ENCODE results near the gene DNAH10.
"Not testable (repeated sequence)": the region's sequence is repeated elsewhere in the genome, so short reads cannot be mapped to it uniquely, and the experiment has no call there.

DNAH10 gene

DNA sequence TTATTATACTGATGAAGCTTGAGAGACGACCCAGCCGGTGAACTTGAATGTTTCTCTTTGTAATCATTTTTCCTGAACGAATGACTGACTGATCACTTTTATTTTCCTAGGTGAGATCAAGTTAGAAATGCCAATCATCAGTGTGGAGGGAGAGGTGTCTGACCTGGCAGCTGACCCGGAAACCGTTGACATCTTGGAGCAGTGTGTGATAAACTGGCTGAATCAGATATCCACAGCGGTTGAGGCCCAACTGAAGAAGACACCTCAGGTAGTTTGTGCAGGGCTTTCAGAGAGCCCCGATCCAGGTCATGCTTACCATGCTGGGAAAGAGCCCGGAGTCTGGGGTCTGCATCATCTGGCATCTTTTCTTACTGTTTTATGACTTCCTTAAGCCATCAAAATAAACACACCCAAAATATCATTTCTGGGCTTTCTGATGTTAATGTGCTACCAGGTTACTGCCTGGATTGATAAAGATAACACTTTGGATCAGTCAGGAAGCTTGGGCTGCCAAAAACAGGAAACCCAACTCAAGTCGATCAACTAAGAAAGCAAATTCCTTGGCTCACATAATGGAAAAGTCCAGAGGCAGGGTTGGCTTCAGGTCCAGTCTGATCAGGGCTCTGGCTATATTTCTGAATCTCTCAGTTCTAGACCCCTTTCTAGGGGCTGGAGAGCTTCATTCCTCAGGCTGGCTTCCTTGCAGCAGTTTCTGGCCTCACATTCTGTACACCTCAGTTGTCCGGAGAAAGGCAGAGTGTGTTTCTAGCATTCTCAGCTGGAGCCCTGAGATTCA lies 21.1 kb downstream of the DNAH10 start:
- Histone ChIP-seq H3K27me3 (ENCODE audit: insufficient read depth, low read length) (no peaks in the 10 kb centered on the region), H3K36me3 (ENCODE audit: insufficient read depth, low read length) (no peaks in the 10 kb centered on the region), H3K9me3 (ENCODE audit: low read length) (peaks cover 3% of the 10 kb centered on the region), H3K4me3 (ENCODE audit: low read length) (no peak overlapping the region), H2AFZ (ENCODE audit: low read depth, low read length) (no peak overlapping the region), H3K4me1 (ENCODE audit: insufficient read depth, low read length) (no peaks in the 10 kb centered on the region)

DNA sequence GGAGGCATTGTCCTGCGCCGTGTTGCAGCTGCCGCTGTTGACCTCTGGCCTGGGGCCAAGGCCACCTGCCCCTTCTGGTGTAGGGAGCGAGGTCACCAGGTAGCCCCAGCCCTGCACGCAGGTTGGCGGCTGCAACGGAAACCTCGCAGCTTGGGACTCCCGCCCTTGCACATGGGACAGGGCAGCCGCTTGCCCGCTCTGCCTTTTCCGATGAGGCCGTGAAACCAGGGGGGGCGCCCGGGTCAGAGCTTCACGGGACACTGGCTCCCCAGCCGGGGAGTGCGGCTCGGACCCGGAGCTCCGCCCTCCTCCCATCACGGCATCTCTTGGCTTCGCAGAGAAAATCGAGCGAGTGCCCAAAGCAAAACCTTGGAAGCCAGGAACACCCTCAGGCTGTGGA lies 25.4 kb downstream of the DNAH10 start:
- H3K9me3 ChIP-seq (ENCODE audit: low read length): peaks cover 3% of the 10 kb centered on the region
- no peaks in the 10 kb centered on the region for H3K36me3 ChIP-seq (ENCODE audit: insufficient read depth, low read length)
- H3K4me3 ChIP-seq (ENCODE audit: low read length): no peak overlapping the region
- H3K4me1 ChIP-seq (ENCODE audit: insufficient read depth, low read length): no peaks in the 10 kb centered on the region
- H2AFZ ChIP-seq (ENCODE audit: low read depth, low read length): no peak overlapping the region
- no peaks in the 10 kb centered on the region for H3K27me3 ChIP-seq (ENCODE audit: insufficient read depth, low read length)

DNA sequence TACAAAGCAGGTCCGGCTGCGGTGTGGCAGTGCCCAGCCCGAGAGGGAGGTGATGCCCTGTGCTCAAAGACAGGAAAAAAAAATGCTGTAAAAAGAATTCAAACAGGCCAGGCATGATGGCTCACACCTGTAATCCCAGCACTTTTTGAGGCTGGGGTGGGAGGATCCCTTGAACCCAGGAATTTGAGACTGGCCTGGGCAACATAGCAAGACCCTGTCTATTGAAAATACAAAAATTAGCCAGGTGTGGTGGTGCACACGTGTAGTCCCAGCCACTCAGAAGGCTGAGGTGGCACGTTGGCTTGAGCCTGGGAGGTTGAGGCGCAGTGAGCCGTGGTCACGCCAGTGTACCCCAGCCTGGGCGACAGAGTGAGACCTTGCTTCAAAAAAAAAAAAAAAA lies 26.4 kb downstream of the DNAH10 start:
- H3K9me3 ChIP-seq (ENCODE audit: low read length): peaks cover 3% of the 10 kb centered on the region
- no peak overlapping the region for H2AFZ ChIP-seq (ENCODE audit: low read depth, low read length)
- H3K4me1 ChIP-seq (ENCODE audit: insufficient read depth, low read length): no peaks in the 10 kb centered on the region
- no peaks in the 10 kb centered on the region for H3K27me3 ChIP-seq (ENCODE audit: insufficient read depth, low read length)
- no peaks in the 10 kb centered on the region for H3K36me3 ChIP-seq (ENCODE audit: insufficient read depth, low read length)
- H3K4me3 ChIP-seq (ENCODE audit: low read length): no peak overlapping the region

DNA sequence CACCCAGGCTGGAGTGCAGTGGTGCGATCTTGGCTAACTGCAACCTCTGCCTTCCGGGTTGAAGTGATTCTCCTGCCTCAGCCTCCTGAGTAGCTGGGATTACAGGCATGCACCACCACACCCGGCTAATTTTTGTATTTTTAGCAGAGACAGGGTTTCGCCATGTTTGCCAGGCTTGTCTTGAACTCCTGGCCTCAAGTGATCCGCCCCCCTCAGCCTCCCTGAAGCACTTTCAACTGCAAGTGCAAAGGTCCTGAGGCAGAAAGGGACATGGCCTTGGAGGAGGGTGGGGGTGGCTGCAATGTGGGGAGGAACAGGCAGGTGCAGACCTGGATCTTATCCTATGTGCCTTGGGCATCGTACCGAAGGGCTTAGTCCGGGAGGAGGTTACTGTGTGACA lies 27.3 kb downstream of the DNAH10 start:
- not testable (repeated sequence) for H3K9me3 ChIP-seq (ENCODE audit: low read length); H3K4me3 ChIP-seq (ENCODE audit: low read length); H3K27me3 ChIP-seq (ENCODE audit: insufficient read depth, low read length); H2AFZ ChIP-seq (ENCODE audit: low read depth, low read length); H3K36me3 ChIP-seq (ENCODE audit: insufficient read depth, low read length); H3K4me1 ChIP-seq (ENCODE audit: insufficient read depth, low read length)

DNA sequence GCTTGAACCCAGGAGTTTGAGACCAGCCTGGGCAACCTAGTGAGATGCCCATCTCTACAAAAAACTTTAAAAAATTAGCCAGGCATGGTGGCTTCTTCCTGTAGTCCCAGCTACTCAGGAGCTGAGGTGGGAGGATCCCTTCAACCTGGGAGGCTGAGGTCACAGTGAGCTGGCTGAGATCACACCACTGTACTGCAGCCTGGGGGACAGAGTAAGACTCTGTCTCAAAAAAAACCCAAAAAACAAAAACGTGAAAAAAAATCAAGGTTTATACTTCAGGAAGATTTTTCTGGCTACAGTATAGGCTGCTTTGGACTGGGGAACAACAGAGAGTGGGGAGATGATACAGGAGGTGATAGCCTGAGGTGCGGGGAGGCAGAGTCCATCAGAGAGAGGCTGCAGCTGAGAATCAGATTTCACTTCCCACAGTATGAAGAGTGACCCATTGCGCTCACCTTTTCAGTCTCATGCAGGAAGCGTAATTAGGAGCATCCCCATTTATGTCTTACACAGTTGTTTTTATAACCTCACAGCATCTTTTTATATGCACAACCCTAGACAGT lies 28.9 kb downstream of the DNAH10 start:
- Histone ChIP-seq H3K27me3 (ENCODE audit: insufficient read depth, low read length) (no peaks in the 10 kb centered on the region), H3K4me1 (ENCODE audit: insufficient read depth, low read length) (no peaks in the 10 kb centered on the region), H3K4me3 (ENCODE audit: low read length) (no peak overlapping the region), H3K9me3 (ENCODE audit: low read length) (no peaks in the 10 kb centered on the region), H3K36me3 (ENCODE audit: insufficient read depth, low read length) (no peaks in the 10 kb centered on the region), H2AFZ (ENCODE audit: low read depth, low read length) (no peak overlapping the region)

DNA sequence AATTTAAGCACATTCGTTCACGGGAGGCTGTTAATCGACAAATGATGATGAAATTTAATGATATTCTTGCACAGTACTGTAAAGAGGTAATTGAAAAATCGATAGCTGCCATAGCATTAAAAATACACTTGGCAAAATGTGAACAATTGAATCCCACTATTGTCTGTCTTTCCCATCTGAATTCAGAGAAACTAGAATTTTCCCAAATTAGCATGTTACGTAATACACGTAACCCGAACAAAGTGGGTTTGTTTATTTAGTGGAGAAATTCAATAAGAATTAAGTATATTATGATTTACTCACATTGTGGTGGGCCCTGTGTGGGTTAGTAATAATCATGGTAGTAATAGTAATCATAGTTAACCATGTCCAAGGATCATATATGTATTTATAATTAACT lies 31.9 kb downstream of the DNAH10 start:
- no peak overlapping the region for H3K4me3 ChIP-seq (ENCODE audit: low read length)
- H3K9me3 ChIP-seq (ENCODE audit: low read length): no peaks in the 10 kb centered on the region
- no peaks in the 10 kb centered on the region for H3K36me3 ChIP-seq (ENCODE audit: insufficient read depth, low read length)
- H3K27me3 ChIP-seq (ENCODE audit: insufficient read depth, low read length): no peaks in the 10 kb centered on the region
- H3K4me1 ChIP-seq (ENCODE audit: insufficient read depth, low read length): no peaks in the 10 kb centered on the region
- H2AFZ ChIP-seq (ENCODE audit: low read depth, low read length): no peak overlapping the region

DNA sequence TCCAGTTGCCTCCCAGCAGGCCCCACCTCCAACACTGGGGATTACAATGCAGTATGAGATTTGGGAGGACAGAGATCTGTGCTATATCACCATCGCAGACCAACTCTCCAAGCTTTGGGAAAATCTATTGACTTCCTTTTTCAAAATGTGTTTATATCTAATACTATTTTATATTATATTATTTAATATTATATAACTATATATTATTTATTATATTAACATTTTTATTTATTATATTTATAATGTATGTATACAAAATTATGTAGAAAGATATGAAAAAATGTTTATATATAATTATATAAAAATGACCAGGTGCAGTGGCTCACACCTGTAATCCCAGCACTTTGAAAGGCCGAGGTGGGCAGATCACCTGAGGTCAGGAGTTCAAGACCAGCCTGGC lies 36.4 kb downstream of the DNAH10 start:
- no peaks in the 10 kb centered on the region for H3K27me3 ChIP-seq (ENCODE audit: insufficient read depth, low read length)
- no peaks in the 10 kb centered on the region for H3K9me3 ChIP-seq (ENCODE audit: low read length)
- H3K4me3 ChIP-seq (ENCODE audit: low read length): no peak overlapping the region
- no peak overlapping the region for H2AFZ ChIP-seq (ENCODE audit: low read depth, low read length)
- H3K4me1 ChIP-seq (ENCODE audit: insufficient read depth, low read length): no peaks in the 10 kb centered on the region
- no peaks in the 10 kb centered on the region for H3K36me3 ChIP-seq (ENCODE audit: insufficient read depth, low read length)

DNA sequence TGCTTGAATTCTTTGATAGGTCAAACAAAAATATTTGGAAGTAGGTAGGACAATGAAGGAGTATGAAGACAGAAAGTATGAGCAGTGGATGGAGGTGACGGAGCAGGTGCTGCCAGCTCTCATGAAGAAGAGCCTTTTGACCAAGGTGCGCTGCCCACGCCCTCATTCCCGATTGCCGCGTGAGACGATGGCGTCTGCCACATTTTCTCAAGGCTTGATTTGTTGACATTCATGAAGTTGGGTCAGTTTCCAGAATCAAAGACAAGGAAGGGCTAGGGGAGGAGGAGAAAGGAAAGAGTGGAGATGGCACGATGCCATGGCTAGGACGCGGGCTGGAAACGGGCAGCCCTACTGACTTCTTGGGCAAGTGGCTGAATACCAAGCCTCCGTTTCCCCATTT lies 37.1 kb downstream of the DNAH10 start:
- Histone ChIP-seq H3K9me3 (ENCODE audit: low read length) (no peaks in the 10 kb centered on the region), H3K4me3 (ENCODE audit: low read length) (no peak overlapping the region), H3K27me3 (ENCODE audit: insufficient read depth, low read length) (no peaks in the 10 kb centered on the region)

DNA sequence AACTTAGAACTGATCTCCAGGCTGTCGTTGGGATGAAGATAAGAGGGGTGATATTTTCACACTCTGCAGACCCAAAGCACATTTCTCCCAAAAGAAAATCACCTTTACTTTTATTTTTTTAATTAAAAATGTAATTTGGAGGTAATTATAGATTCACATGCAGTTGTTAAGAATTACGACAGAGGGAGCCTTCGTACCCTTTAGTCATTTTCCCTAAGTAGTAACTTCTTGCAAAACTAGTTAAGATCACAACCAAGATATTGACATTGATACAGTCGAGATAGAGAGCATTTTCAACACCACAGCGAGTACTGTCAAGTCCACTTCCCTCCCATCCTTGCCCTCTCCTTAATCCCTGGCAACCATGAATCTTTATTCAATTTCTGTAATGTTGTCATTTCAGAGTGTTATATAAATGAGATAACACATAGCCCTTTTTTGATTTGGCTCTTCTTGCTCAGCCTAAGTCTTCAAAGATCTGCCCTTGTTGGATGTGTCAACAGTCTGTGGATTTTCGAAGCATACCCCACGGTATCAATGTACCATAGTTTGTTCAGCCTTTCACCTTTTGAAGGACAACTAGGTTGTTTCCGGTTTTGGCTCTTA lies 39.6 kb downstream of the DNAH10 start:
- H3K9me3 ChIP-seq (ENCODE audit: low read length): no peaks in the 10 kb centered on the region
- H2AFZ ChIP-seq (ENCODE audit: low read depth, low read length): no peak overlapping the region
- no peak overlapping the region for H3K4me3 ChIP-seq (ENCODE audit: low read length)
- no peaks in the 10 kb centered on the region for H3K36me3 ChIP-seq (ENCODE audit: insufficient read depth, low read length)
- H3K4me1 ChIP-seq (ENCODE audit: insufficient read depth, low read length): peaks cover 3% of the 10 kb centered on the region
- no peaks in the 10 kb centered on the region for H3K27me3 ChIP-seq (ENCODE audit: insufficient read depth, low read length)

More for the DNA sequence above, 37.1 kb downstream of the DNAH10 start:
- Histone ChIP-seq H2AFZ (ENCODE audit: low read depth, low read length) (no peak overlapping the region), H3K4me1 (ENCODE audit: insufficient read depth, low read length) (no peaks in the 10 kb centered on the region), H3K36me3 (ENCODE audit: insufficient read depth, low read length) (no peaks in the 10 kb centered on the region)

DNA sequence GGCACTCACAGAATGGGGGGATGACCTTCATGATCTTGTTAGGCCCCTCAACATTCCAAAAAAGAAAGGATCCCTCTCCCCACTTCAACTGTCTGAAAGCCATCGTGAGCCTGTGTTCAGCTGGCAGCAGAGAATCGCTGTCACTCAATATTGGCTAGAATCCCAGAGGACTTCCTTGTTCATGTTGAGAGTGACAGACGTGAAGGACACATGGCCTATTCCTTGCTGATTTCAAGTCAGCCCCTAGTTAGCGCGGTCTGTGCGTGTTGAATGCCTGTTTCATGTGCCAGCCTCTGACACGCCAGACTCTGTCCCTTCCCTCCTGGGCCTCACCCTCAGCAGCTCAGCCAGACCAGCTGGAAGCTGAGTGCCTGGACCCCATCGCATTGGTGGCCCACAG lies 43.1 kb downstream of the DNAH10 start:
- H3K4me1 ChIP-seq (ENCODE audit: insufficient read depth, low read length): peaks cover 3% of the 10 kb centered on the region
- no peak overlapping the region for H2AFZ ChIP-seq (ENCODE audit: low read depth, low read length)
- H3K9me3 ChIP-seq (ENCODE audit: low read length): no peaks in the 10 kb centered on the region
- H3K27me3 ChIP-seq (ENCODE audit: insufficient read depth, low read length): no peaks in the 10 kb centered on the region
- no peak overlapping the region for H3K4me3 ChIP-seq (ENCODE audit: low read length)
- H3K36me3 ChIP-seq (ENCODE audit: insufficient read depth, low read length): no peaks in the 10 kb centered on the region

DNA sequence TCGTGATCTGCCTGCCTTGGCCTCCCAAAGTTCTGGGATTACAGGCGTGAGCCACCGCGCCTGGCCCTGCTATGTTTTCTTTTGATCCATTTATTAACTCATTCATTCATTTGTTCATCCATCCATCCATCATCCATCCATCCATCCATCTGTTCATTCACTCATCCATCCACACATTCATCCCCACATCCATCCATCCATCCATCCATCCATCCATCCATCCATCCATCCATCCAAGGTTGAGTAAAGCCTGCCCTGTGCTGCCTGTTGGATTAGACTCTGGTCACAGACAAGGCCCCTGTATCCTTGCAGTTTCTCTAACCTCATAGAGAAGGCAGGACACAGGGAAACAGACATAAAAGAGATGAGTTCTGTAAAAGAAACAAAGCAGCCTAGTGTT lies 44.9 kb downstream of the DNAH10 start:
- H3K4me3 ChIP-seq (ENCODE audit: low read length): no peak overlapping the region

DNA sequence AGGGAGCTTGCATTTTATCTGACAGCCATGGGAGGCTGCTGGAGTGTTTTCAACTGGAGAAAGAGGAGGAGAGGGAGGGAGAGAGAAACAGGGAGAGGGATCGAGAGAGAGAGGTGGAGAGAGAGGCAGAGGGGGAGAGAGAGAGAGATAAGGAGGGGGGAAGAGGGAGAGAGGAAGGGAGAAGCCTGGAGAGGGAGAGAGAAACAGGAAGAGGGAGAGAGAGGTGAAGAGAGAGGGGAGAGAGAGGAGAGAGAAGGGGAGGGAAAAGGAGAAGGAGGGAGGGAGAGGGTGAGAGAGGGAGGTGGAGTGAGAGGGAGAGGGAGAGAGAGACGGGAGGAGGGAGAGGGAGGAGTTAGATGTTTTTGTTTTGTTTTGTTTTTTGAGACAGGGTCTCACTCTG lies 45.6 kb downstream of the DNAH10 start:
- Histone ChIP-seq H3K4me3 (ENCODE audit: low read length) (no peak overlapping the region), H3K36me3 (ENCODE audit: insufficient read depth, low read length) (no peaks in the 10 kb centered on the region), H3K9me3 (ENCODE audit: low read length) (no peaks in the 10 kb centered on the region), H2AFZ (ENCODE audit: low read depth, low read length) (no peak overlapping the region), H3K4me1 (ENCODE audit: insufficient read depth, low read length) (peaks cover 3% of the 10 kb centered on the region), H3K27me3 (ENCODE audit: insufficient read depth, low read length) (no peaks in the 10 kb centered on the region)

More for the DNA sequence above, 44.9 kb downstream of the DNAH10 start:
- no peaks in the 10 kb centered on the region for H3K9me3 ChIP-seq (ENCODE audit: low read length)
- H3K4me1 ChIP-seq (ENCODE audit: insufficient read depth, low read length): peaks cover 3% of the 10 kb centered on the region
- no peaks in the 10 kb centered on the region for H3K36me3 ChIP-seq (ENCODE audit: insufficient read depth, low read length)
- no peaks in the 10 kb centered on the region for H3K27me3 ChIP-seq (ENCODE audit: insufficient read depth, low read length)
- no peak overlapping the region for H2AFZ ChIP-seq (ENCODE audit: low read depth, low read length)

DNA sequence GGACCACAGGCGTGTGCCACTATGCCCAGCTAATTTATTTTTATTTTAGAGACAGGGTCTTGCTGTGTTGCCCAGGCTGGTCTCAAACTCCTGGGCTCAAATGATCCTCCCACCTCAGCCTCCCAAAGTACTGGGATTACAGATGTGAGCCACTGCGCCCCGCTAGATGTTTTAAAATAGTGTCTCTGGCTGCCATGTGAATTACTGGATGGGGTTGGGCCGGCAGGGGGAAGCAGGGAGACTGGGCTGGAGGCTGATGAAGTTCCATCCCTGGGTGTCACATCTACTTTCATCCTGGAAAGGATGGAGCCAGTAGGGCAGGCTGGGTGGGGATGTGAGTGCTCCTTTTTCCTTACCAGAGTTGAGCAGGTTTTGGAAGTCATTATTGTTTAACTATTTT lies 46.1 kb downstream of the DNAH10 start:
- no peak overlapping the region for H2AFZ ChIP-seq (ENCODE audit: low read depth, low read length)
- H3K4me3 ChIP-seq (ENCODE audit: low read length): no peak overlapping the region
- peaks cover 3% of the 10 kb centered on the region for H3K4me1 ChIP-seq (ENCODE audit: insufficient read depth, low read length)
- H3K36me3 ChIP-seq (ENCODE audit: insufficient read depth, low read length): no peaks in the 10 kb centered on the region
- H3K27me3 ChIP-seq (ENCODE audit: insufficient read depth, low read length): no peaks in the 10 kb centered on the region
- no peaks in the 10 kb centered on the region for H3K9me3 ChIP-seq (ENCODE audit: low read length)

All from neuron (in vitro differentiated cells).